Measurements from ENCODE around the gene ADGRV1.

DNA sequence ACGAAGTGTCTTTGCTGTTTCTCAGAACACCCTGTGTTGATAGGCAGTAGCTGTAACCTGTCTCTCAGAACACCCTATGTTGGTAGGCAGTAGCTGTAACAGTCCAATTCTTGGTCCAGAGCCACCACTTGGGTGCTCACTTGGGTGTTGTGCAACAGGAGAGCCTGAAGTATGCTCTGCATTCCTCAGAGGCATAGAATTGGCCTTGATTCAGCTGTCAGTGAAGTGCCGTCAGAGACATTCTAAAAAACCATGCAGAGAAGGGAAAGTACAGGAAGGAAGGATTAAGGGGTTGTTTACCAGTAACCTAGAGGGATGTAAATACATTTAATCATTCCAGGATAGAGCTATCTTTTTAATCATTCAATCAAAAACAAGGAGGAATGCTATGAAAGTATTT, 593.4 kb downstream of the ADGRV1 start:
- TF ChIP-seq POLR2AphosphoS5 (IDR thresholded peaks at IDR 0.05), result peak; percentile 25 to 79 (median 45)
- TF ChIP-seq, protein P1, sequence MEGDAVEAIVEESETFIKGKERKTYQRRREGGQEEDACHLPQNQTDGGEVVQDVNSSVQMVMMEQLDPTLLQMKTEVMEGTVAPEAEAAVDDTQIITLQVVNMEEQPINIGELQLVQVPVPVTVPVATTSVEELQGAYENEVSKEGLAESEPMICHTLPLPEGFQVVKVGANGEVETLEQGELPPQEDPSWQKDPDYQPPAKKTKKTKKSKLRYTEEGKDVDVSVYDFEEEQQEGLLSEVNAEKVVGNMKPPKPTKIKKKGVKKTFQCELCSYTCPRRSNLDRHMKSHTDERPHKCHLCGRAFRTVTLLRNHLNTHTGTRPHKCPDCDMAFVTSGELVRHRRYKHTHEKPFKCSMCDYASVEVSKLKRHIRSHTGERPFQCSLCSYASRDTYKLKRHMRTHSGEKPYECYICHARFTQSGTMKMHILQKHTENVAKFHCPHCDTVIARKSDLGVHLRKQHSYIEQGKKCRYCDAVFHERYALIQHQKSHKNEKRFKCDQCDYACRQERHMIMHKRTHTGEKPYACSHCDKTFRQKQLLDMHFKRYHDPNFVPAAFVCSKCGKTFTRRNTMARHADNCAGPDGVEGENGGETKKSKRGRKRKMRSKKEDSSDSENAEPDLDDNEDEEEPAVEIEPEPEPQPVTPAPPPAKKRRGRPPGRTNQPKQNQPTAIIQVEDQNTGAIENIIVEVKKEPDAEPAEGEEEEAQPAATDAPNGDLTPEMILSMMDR (IDR thresholded peaks at IDR 0.05), result no peak
- TF ChIP-seq POLR2A (IDR thresholded peaks at IDR 0.05), result no peak

All from stomach (tissue), 4 donors.